ENCODE measurements around the gene PTPRM. TPM values are rescaled to one million over a fixed set of nuclear protein-coding genes. Genes with fewer than 3 reads are reported as not detected.

Gene PTPRM
- total RNA-seq, 1 experiment from 2014 or later = 11.1 TPM

DNA sequence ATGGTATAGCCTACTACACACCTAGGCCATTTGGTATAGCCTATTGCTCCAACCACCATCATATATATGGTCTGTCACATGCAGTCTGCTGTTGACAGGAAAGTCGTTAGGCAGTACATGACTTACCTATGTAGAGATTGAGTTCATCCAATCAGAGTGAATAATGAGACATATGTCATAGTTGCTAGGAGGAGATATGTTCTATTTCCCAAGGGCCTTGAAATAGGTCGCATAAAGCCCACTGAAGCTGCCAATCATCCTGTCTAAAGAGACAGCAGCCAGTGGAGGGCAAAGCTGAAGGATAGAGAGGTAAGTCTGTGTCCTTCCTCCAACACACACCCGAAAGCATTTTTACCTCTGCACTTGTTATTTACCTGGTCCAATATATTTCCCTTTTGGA is 263.4 kb downstream of the PTPRM start (continued):
- TF ChIP-seq ARID4B (CRISPR knock-in tag; IDR thresholded peaks at IDR 0.05; ENCODE audit: borderline replicate concordance) (no peak), ZNF263 (CRISPR knock-in tag; IDR thresholded peaks at IDR 0.05; ENCODE audit: low read depth) (no peak), IRF2 (CRISPR knock-in tag; IDR thresholded peaks at IDR 0.05; ENCODE audit: borderline replicate concordance, low read depth) (no peak), ETV6 (CRISPR knock-in tag; IDR thresholded peaks at IDR 0.05) (no peak), JAZF1 (CRISPR knock-in tag; IDR thresholded peaks at IDR 0.05) (no peak), IRF1 (CRISPR knock-in tag; IDR thresholded peaks at IDR 0.05) (no peak), KAT7 (CRISPR knock-in tag; IDR thresholded peaks at IDR 0.05; ENCODE audit: borderline replicate concordance) (no peak), ZNF416 (CRISPR knock-in tag; IDR thresholded peaks at IDR 0.05) (no peak)
- TF ChIP-seq, protein P1, sequence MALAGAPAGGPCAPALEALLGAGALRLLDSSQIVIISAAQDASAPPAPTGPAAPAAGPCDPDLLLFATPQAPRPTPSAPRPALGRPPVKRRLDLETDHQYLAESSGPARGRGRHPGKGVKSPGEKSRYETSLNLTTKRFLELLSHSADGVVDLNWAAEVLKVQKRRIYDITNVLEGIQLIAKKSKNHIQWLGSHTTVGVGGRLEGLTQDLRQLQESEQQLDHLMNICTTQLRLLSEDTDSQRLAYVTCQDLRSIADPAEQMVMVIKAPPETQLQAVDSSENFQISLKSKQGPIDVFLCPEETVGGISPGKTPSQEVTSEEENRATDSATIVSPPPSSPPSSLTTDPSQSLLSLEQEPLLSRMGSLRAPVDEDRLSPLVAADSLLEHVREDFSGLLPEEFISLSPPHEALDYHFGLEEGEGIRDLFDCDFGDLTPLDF (CRISPR knock-in tag; IDR thresholded peaks at IDR 0.05) = no peak
- TF ChIP-seq, protein P2, sequence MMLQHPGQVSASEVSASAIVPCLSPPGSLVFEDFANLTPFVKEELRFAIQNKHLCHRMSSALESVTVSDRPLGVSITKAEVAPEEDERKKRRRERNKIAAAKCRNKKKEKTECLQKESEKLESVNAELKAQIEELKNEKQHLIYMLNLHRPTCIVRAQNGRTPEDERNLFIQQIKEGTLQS (CRISPR knock-in tag; conservative IDR thresholded peaks at IDR 0.05) = no peak
- TF ChIP-seq, protein P3, sequence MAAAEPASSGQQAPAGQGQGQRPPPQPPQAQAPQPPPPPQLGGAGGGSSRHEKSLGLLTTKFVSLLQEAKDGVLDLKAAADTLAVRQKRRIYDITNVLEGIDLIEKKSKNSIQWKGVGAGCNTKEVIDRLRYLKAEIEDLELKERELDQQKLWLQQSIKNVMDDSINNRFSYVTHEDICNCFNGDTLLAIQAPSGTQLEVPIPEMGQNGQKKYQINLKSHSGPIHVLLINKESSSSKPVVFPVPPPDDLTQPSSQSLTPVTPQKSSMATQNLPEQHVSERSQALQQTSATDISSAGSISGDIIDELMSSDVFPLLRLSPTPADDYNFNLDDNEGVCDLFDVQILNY (CRISPR knock-in tag; IDR thresholded peaks at IDR 0.05) = no peak

- POLR2A ChIA-PET = no interaction called here
- CTCF ChIA-PET = no interaction called here
- Mint-ChIP-seq H3K9me3 (peaks cover 40% of the 10 kb centered on the region), H3K27me3 (ENCODE audit: low read depth) (peaks cover 2% of the 10 kb centered on the region; the same call in 1 of the 2 replicates), H3K27ac (no peak overlapping the region), H3K4me3 (no peak overlapping the region), H3K36me3 (peaks cover 20% of the 10 kb centered on the region), H3K4me1 (peaks cover 6% of the 10 kb centered on the region)
- DNase-seq (ENCODE audit: low spot score) = no peak
- ATAC-seq = no peak
- TF ChIP-seq STAT6 (CRISPR knock-in tag; conservative IDR thresholded peaks at IDR 0.05; ENCODE audit: low read depth) (no peak), NR3C1 (CRISPR knock-in tag; conservative IDR thresholded peaks at IDR 0.05; ENCODE audit: low read depth) (no peak), ESRRA (CRISPR knock-in tag; IDR thresholded peaks at IDR 0.05; ENCODE audit: borderline replicate concordance) (no peak), ZNF263 (CRISPR knock-in tag; IDR thresholded peaks at IDR 0.05; ENCODE audit: low read depth) (no peak), IRF1 (CRISPR knock-in tag; IDR thresholded peaks at IDR 0.05) (no peak), CBFB (CRISPR knock-in tag; IDR thresholded peaks at IDR 0.05; ENCODE audit: low read depth) (no peak), GRHL2 (CRISPR knock-in tag; IDR thresholded peaks at IDR 0.05; ENCODE audit: insufficient replicate concordance, severe bottlenecking) (no peak), OVOL2 (CRISPR knock-in tag; IDR thresholded peaks at IDR 0.05; ENCODE audit: borderline replicate concordance) (no peak), ATF2 (CRISPR knock-in tag; IDR thresholded peaks at IDR 0.05; ENCODE audit: borderline replicate concordance, low read depth) (no peak), ZNF281 (CRISPR knock-in tag; IDR thresholded peaks at IDR 0.05) (no peak)
- TF ChIP-seq, protein P2 (CRISPR knock-in tag; conservative IDR thresholded peaks at IDR 0.05) = no peak
Measured at GRCh38 chr18:7839548-7839947, 272.4 kb downstream of the PTPRM start.
